Stomach (tissue), 9 donors: ENCODE results near the gene NUP188. TPM values are rescaled to one million over a fixed set of nuclear protein-coding genes. Genes with fewer than 3 reads are reported as not detected.

ENCODE experiments used
- DNase-seq, 2 donors: peaks; one replicate each; pipeline versions ENCODE4 v3.0.0 to v3.0.0-alpha.2; 2013 to 2019
- H3K27ac ChIP-seq, 5 donors: fragments of 200-600 bp in 4 of 5; sonication (generic) in 4 of 5; one replicate each; pipeline ENCODE4 v1.5.1; 2013 to 2019; ENCODE audit warnings: mild to moderate bottlenecking in 1 of 5, moderate library complexity in 1 of 5
- H3K27me3 ChIP-seq, 3 donors: fragments of 200-600 bp; sonication (generic); one replicate each; pipeline ENCODE4 v1.5.1; 2017 to 2019; ENCODE audit warnings: mixed run types in 1 of 3
- H3K36me3 ChIP-seq, 4 donors: fragments of 200-600 bp; sonication (generic); 1 replicate in 3 of 4; 2 replicates in 1 of 4; pipeline ENCODE4 v1.5.1; 2016 to 2019
- H3K4me1 ChIP-seq, 4 donors: fragments of 200-600 bp; sonication (generic); one replicate each; pipeline ENCODE4 v1.5.1; 2016 to 2019
- H3K4me3 ChIP-seq, 4 donors: fragments of 200-600 bp; sonication (generic) in 3 of 4; one replicate each; pipeline ENCODE4 v1.5.1; 2016 to 2019; ENCODE audit warnings: mild to moderate bottlenecking in 1 of 4
- H3K9me3 ChIP-seq, 4 donors: fragments of 200-600 bp; sonication (generic); one replicate each; pipeline ENCODE4 v1.5.1; 2016 to 2019
- CTCF ChIP-seq, 7 experiments: fragments of 450-650 bp in 4 of 7; fragments of 200-600 bp in 3 of 7; sonication (generic) in 3 of 7; IDR thresholded peaks; one replicate each; pipeline ENCODE4 v1.5.1; 2016 to 2019; ENCODE audit warnings: antibody characterized with exemption in 7 of 7, control low read depth in 2 of 7, mild to moderate bottlenecking in 1 of 7
- EP300 ChIP-seq: sonication (generic); formaldehyde crosslinking; IDR thresholded peaks from one replicate; pipeline ENCODE4 v1.6.1; 2017; ENCODE audit warnings: antibody characterized with exemption
- POLR2A ChIP-seq, 4 donors: fragments of 450-650 bp; IDR thresholded peaks; one replicate each; pipeline ENCODE4 v1.6.1; 2016; ENCODE audit warnings: antibody characterized with exemption in 4 of 4, control low read depth in 2 of 4, mild to moderate bottlenecking in 1 of 4, moderate library complexity in 1 of 4
- POLR2AphosphoS5 ChIP-seq, 3 donors: sonication (generic); formaldehyde crosslinking; IDR thresholded peaks; one replicate each; pipeline ENCODE4 v1.6.1; 2016; ENCODE audit warnings: antibody characterized with exemption in 3 of 3
- WGBS, 5 donors: extraction: QIAGEN DNeasy Blood & Tissue Kit in 3 of 5; methylation state at CpG; one replicate each; pipeline versions ENCODE4 v1.1.5 to v1.1.7; 2013 to 2018; 5-methylcytosine and 5-hydroxymethylcytosine counted together
- intact Hi-C: fragments of 100-400 bp; cut with DNase I; formaldehyde crosslinking; loops from one replicate; pipeline ENCODE4 v1.15.1; 2023; ENCODE audit warnings: low total_unique reads
- polyA plus RNA-seq, 3 donors: library from polyadenylated mRNA; stranded (reverse); fragments of 200-250 nt; gene quantifications; one replicate each; pipeline ENCODE4 v1.2.3, GENCODE V29; 2013
- total RNA-seq, 5 donors: library from RNA; depleted of rRNA; stranded (reverse); fragments of >200 nt; gene quantifications; one replicate each; pipeline versions ENCODE4 v1.1.0 to v1.2.3, GENCODE V29; 2014 to 2016
- donor health status: healthy with polysubstance abuse.
- donor health status: Bipolar disorder and iron deficiency.
- donor health status: healthy.

The NUP188 gene
- total and polyA plus RNA-seq, 8 donors: 4.4 to 79.9 (median 36.7) TPM

- no peak overlapping the region for H3K4me3 ChIP-seq
- intact Hi-C loops: no loop called here
- whole genome bisulfite sequencing, 5 donors: 48 to 68% (median 60%) methylated on average over 4 of the region's 4 CpGs
Observed at GRCh38 chr9:129023908-129024233, 76.4 kb downstream of the NUP188 start.

GRCh38 chr9:129026442-129027223 lies 79.1 kb downstream of the NUP188 start:
- no peaks in the 10 kb centered on the region for H3K9me3 ChIP-seq
- DNase-seq: peak; percentile 62 to 90
- peaks cover 0 to 4% (median 0%) of the 10 kb centered on the region in 4 donors for H3K36me3 ChIP-seq
- peak overlapping the region; percentile 87 to 95 (median 88) for H3K27ac ChIP-seq
- peak overlapping the region; percentile 71 to 87 (median 84) for H3K4me3 ChIP-seq
- intact Hi-C loops: no loop called here
- no peaks in the 10 kb centered on the region for H3K27me3 ChIP-seq
- WGBS, 5 donors: 21 to 35% (median 28%) methylated on average over 15 to 17 of the region's 17 CpGs
- no peak for TF ChIP-seq POLR2A (IDR thresholded peaks at IDR 0.05)
- peaks cover 39 to 62% (median 60%) of the 10 kb centered on the region in 4 donors for H3K4me1 ChIP-seq

More at GRCh38 chr9:129023908-129024233, 76.4 kb downstream of the NUP188 start:
- Histone ChIP-seq H3K36me3 (peaks cover 0 to 22% (median 18%) of the 10 kb centered on the region in 4 donors), H3K4me1 (peaks cover 39 to 65% (median 57%) of the 10 kb centered on the region in 4 donors), H3K9me3 (no peaks in the 10 kb centered on the region), H3K27me3 (no peaks in the 10 kb centered on the region), H3K27ac (peak overlapping the region in 4 of 5 donors; percentile 57 to 87 (median 66))
- no peak for DNase-seq
- no peak for TF ChIP-seq EP300
- no peak for TF ChIP-seq POLR2AphosphoS5 (IDR thresholded peaks at IDR 0.05)
- TF ChIP-seq POLR2A (IDR thresholded peaks at IDR 0.05): no peak
- no peak for TF ChIP-seq CTCF (IDR thresholded peaks at IDR 0.05)

- Histone ChIP-seq H3K27ac (peak overlapping the region; percentile 87 to 95 (median 88)), H3K4me3 (peak overlapping the region; percentile 71 to 87 (median 84)), H3K4me1 (peaks cover 39 to 56% (median 53%) of the 10 kb centered on the region in 4 donors), H3K27me3 (no peaks in the 10 kb centered on the region), H3K36me3 (no peaks in the 10 kb centered on the region), H3K9me3 (no peaks in the 10 kb centered on the region)
- TF ChIP-seq POLR2AphosphoS5 (IDR thresholded peaks at IDR 0.05) (no peak), CTCF (IDR thresholded peaks at IDR 0.05) (no peak), EP300 (no peak), POLR2A (IDR thresholded peaks at IDR 0.05) (no peak)
- DNase-seq: no peak
- intact Hi-C loops: no loop called here
- WGBS, 5 donors: 12 to 28% (median 18%) methylated on average over 7 to 9 of the region's 9 CpGs
Observed at GRCh38 chr9:129027224-129027684, 79.8 kb downstream of the NUP188 start.

GRCh38 chr9:129027685-129028191 lies 80.2 kb downstream of the NUP188 start:
- Histone ChIP-seq H3K4me1 (peaks cover 35 to 51% (median 48%) of the 10 kb centered on the region in 4 donors), H3K27me3 (no peaks in the 10 kb centered on the region), H3K9me3 (no peaks in the 10 kb centered on the region), H3K36me3 (no peaks in the 10 kb centered on the region), H3K4me3 (peak overlapping the region; percentile 71 to 87 (median 84)), H3K27ac (peak overlapping the region; percentile 87 to 95 (median 88))
- intact Hi-C loops: no loop called here
- WGBS, 5 donors: 1 to 7% (median 3%) methylated on average over 4 to 47 of the region's 47 CpGs
- TF ChIP-seq CTCF (IDR thresholded peaks at IDR 0.05) (no peak), POLR2AphosphoS5 (IDR thresholded peaks at IDR 0.05) (no peak), EP300 (no peak)
- DNase-seq: peak in 1 of 2 donors; percentile 78
